Activated CD8-positive, alpha-beta T cell treated with anti-CD3 and anti-CD28 coated beads, Interleukin-2, amount 10 ng/mL, durations not matched to agents 7 days and 5 days (primary cell): Measurements from ENCODE around the gene IFNGR1. TPM values are rescaled to one million over a fixed set of nuclear protein-coding genes. Genes with fewer than 3 reads are reported as not detected.

Experiments used
- ATAC-seq: fragments of 150-1000 bp; cut with Tn5 transposase; one replicate; pipeline ENCODE4 v1.10.0; 2021; ENCODE audit warnings: moderate library complexity
- CTCF ChIA-PET: fragments of 350-600 bp; sonication (Branson Sonifier 250); formaldehyde crosslinking; loops from one replicate; lab custom pipeline; 2021; ENCODE audit warnings: antibody characterized with exemption; lab: Charles Lee
- POLR2A ChIA-PET: fragments of 350-600 bp; sonication (Branson Sonifier 250); formaldehyde crosslinking; loops from one replicate; lab custom pipeline; 2021; ENCODE audit warnings: antibody characterized with exemption; lab: Charles Lee
- DNase-seq: peaks from one replicate; pipeline ENCODE4 v3.0.0-alpha.2; 2020
- H3K27ac Mint-ChIP-seq: one replicate; pipeline ENCODE4 v1.8.0; 2021; ENCODE audit warnings: mild to moderate bottlenecking, mixed read lengths
- H3K27me3 Mint-ChIP-seq: one replicate; pipeline ENCODE4 v1.8.0; 2021; ENCODE audit warnings: low read depth, mixed read lengths
- H3K36me3 Mint-ChIP-seq: one replicate; pipeline ENCODE4 v1.8.0; 2021; ENCODE audit warnings: low read depth, mixed read lengths
- H3K4me1 Mint-ChIP-seq: one replicate; pipeline ENCODE4 v1.8.0; 2021; ENCODE audit warnings: low read depth, mixed read lengths
- H3K4me3 Mint-ChIP-seq: one replicate; pipeline ENCODE4 v1.8.0; 2021; ENCODE audit warnings: mild to moderate bottlenecking, mixed read lengths
- H3K9me3 Mint-ChIP-seq: one replicate; pipeline ENCODE4 v1.8.0; 2022; ENCODE audit warnings: mixed read lengths; ENCODE audit not compliant: insufficient read depth
- total RNA-seq, 2 experiments: library from RNA; stranded (reverse); gene quantifications; one replicate each; pipeline ENCODE4 v1.2.3, GENCODE V29; 2021

The IFNGR1 gene
- total RNA-seq, 2 experiments from 2014 or later = 18.7 to 19.8 TPM

GRCh38 chr6:137191236-137191635 lies 27.9 kb downstream of the IFNGR1 start:
- peaks cover 32% of the 10 kb centered on the region for H3K9me3 Mint-ChIP-seq
- peaks cover 5% of the 10 kb centered on the region for H3K4me1 Mint-ChIP-seq
- no peak overlapping the region for H3K4me3 Mint-ChIP-seq
- ChIA-PET CTCF (interaction anchor here (0.6 kb wide), 1 partner anchor 12 kb away, joined by 3 read pairs; no protein-coding TSS in a partner anchor), POLR2A (no interaction called here)
- H3K36me3 Mint-ChIP-seq = peaks cover 19% of the 10 kb centered on the region
- no peaks in the 10 kb centered on the region for H3K27me3 Mint-ChIP-seq
- ATAC-seq (no peak), DNase-seq (no peak)
- H3K27ac Mint-ChIP-seq = no peak overlapping the region

GRCh38 chr6:137190583-137191094 lies 28.5 kb downstream of the IFNGR1 start:
- Mint-ChIP-seq H3K4me1 (no peaks in the 10 kb centered on the region), H3K27ac (no peak overlapping the region), H3K36me3 (peaks cover 17% of the 10 kb centered on the region), H3K4me3 (no peak overlapping the region), H3K9me3 (peaks cover 35% of the 10 kb centered on the region), H3K27me3 (no peaks in the 10 kb centered on the region)
- ATAC-seq = no peak
- ChIA-PET CTCF (interaction anchor here (0.6 kb wide), 1 partner anchor 13 kb away, joined by 3 read pairs; no protein-coding TSS in a partner anchor), POLR2A (no interaction called here)
- DNase-seq = no peak

- POLR2A ChIA-PET = no interaction called here
- CTCF ChIA-PET = no interaction called here
- Mint-ChIP-seq H3K4me1 (no peaks in the 10 kb centered on the region), H3K27ac (no peak overlapping the region), H3K36me3 (peaks cover 20% of the 10 kb centered on the region), H3K27me3 (no peaks in the 10 kb centered on the region), H3K9me3 (peaks cover 46% of the 10 kb centered on the region), H3K4me3 (no peak overlapping the region)
- no peak for ATAC-seq
- DNase-seq = no peak
Observed at GRCh38 chr6:137188855-137189254, 30.3 kb downstream of the IFNGR1 start.

GRCh38 chr6:137185290-137185689 lies 33.9 kb downstream of the IFNGR1 start:
- ChIA-PET POLR2A (no interaction called here), CTCF (interaction anchor here (1.2 kb wide), 1 partner anchor 19 kb away, joined by 3 read pairs; no protein-coding TSS in a partner anchor)
- no peak for DNase-seq
- Mint-ChIP-seq H3K9me3 (peaks cover 60% of the 10 kb centered on the region), H3K36me3 (peaks cover 16% of the 10 kb centered on the region), H3K4me3 (no peak overlapping the region), H3K27ac (no peak overlapping the region), H3K4me1 (no peaks in the 10 kb centered on the region), H3K27me3 (no peaks in the 10 kb centered on the region)
- no peak for ATAC-seq

- ChIA-PET POLR2A (no interaction called here), CTCF (interaction anchor here (0.7 kb wide), 1 partner anchor 337 kb away, joined by 3 read pairs; no protein-coding TSS in a partner anchor)
- Mint-ChIP-seq H3K27ac (no peak overlapping the region), H3K36me3 (peaks cover 11% of the 10 kb centered on the region), H3K4me3 (no peak overlapping the region), H3K27me3 (peaks cover 5% of the 10 kb centered on the region), H3K9me3 (peaks cover 46% of the 10 kb centered on the region), H3K4me1 (no peaks in the 10 kb centered on the region)
- DNase-seq (no peak), ATAC-seq (no peak)
Observed at GRCh38 chr6:137182654-137183073, 36.5 kb downstream of the IFNGR1 start.

GRCh38 chr6:137181891-137182653 lies 37.1 kb downstream of the IFNGR1 start:
- H3K27ac Mint-ChIP-seq = no peak overlapping the region
- ATAC-seq (no peak), DNase-seq (no peak)
- CTCF ChIA-PET = interaction anchor here (0.7 kb wide), 1 partner anchor 337 kb away, joined by 3 read pairs; no protein-coding TSS in a partner anchor
- peaks cover 46% of the 10 kb centered on the region for H3K9me3 Mint-ChIP-seq
- H3K4me1 Mint-ChIP-seq = no peaks in the 10 kb centered on the region
- no peak overlapping the region for H3K4me3 Mint-ChIP-seq
- H3K36me3 Mint-ChIP-seq = peaks cover 9% of the 10 kb centered on the region
- POLR2A ChIA-PET = no interaction called here
- H3K27me3 Mint-ChIP-seq = peaks cover 5% of the 10 kb centered on the region

- Mint-ChIP-seq H3K36me3 (peaks cover 6% of the 10 kb centered on the region), H3K4me3 (no peak overlapping the region), H3K4me1 (no peaks in the 10 kb centered on the region), H3K9me3 (peaks cover 14% of the 10 kb centered on the region), H3K27me3 (peaks cover 18% of the 10 kb centered on the region), H3K27ac (no peak overlapping the region)
- no peak for ATAC-seq
- ChIA-PET POLR2A (no interaction called here), CTCF (interaction anchor here (1.4 kb wide), 1 partner anchor 17 kb away, joined by 4 read pairs; no protein-coding TSS in a partner anchor)
- no peak for DNase-seq
Observed at GRCh38 chr6:137177611-137178010, 41.6 kb downstream of the IFNGR1 start.

GRCh38 chr6:137176729-137177128 lies 42.5 kb downstream of the IFNGR1 start:
- DNase-seq = no peak
- Mint-ChIP-seq H3K9me3 (peaks cover 5% of the 10 kb centered on the region), H3K36me3 (peaks cover 6% of the 10 kb centered on the region), H3K27ac (no peak overlapping the region), H3K4me1 (no peaks in the 10 kb centered on the region), H3K27me3 (peaks cover 18% of the 10 kb centered on the region), H3K4me3 (no peak overlapping the region)
- no peak for ATAC-seq
- POLR2A ChIA-PET = no interaction called here
- CTCF ChIA-PET = no interaction called here

- POLR2A ChIA-PET = no interaction called here
Observed at GRCh38 chr6:137175868-137176245, 43.3 kb downstream of the IFNGR1 start.

GRCh38 chr6:137175157-137175867 lies 43.9 kb downstream of the IFNGR1 start:
- ATAC-seq = no peak
- H3K36me3 Mint-ChIP-seq = peaks cover 5% of the 10 kb centered on the region
- ChIA-PET POLR2A (no interaction called here), CTCF (no interaction called here)
- H3K4me3 Mint-ChIP-seq = no peak overlapping the region
- peaks cover 18% of the 10 kb centered on the region for H3K27me3 Mint-ChIP-seq
- no peak overlapping the region for H3K27ac Mint-ChIP-seq
- DNase-seq = no peak
- H3K9me3 Mint-ChIP-seq = peaks cover 4% of the 10 kb centered on the region
- peaks cover 2% of the 10 kb centered on the region for H3K4me1 Mint-ChIP-seq

More at GRCh38 chr6:137175868-137176245, 43.3 kb downstream of the IFNGR1 start:
- no peak for DNase-seq
- Mint-ChIP-seq H3K4me3 (no peak overlapping the region), H3K36me3 (peaks cover 5% of the 10 kb centered on the region), H3K4me1 (peaks cover 2% of the 10 kb centered on the region), H3K9me3 (no peaks in the 10 kb centered on the region), H3K27ac (no peak overlapping the region), H3K27me3 (peaks cover 18% of the 10 kb centered on the region)
- CTCF ChIA-PET = no interaction called here
- no peak for ATAC-seq

GRCh38 chr6:137173501-137173900 lies 45.7 kb downstream of the IFNGR1 start, which contains the start of gene IL22RA2:
IL22RA2 (minus strand) TSS chr6:137173644; CDS start chr6:137161749, 11,895 bp downstream.
- H3K27ac Mint-ChIP-seq = no peak within 1 kb of the TSS
- DNase-seq (no peak), ATAC-seq (no peak)
- H3K27me3 Mint-ChIP-seq = peaks cover 17% of the 10 kb centered on the region
- H3K9me3 Mint-ChIP-seq = peaks cover 8% of the 10 kb centered on the region
- POLR2A ChIA-PET = no interaction called here
- H3K4me1 Mint-ChIP-seq = peaks cover 2% of the 10 kb centered on the region
- CTCF ChIA-PET = no interaction called here
- H3K4me3 Mint-ChIP-seq = no peak within 1 kb of the TSS
- H3K36me3 Mint-ChIP-seq = peaks cover 8% of the 10 kb centered on the region
